Measurements from ENCODE around the gene LMAN1L. TPM values are rescaled to one million over a fixed set of nuclear protein-coding genes. Genes with fewer than 3 reads are reported as not detected.

The LMAN1L gene
- not detected for total RNA-seq
- polyA plus RNA-seq: not detected
- long read RNA-seq, donor 1: 0 reads
- long read RNA-seq, donor 2: 0 reads
- long read RNA-seq, donor 3: 0 reads

- 11 to 38% (median 31%) methylated on average over 12 of the region's 12 CpGs for WGBS, 3 donors
- intact Hi-C loops (cut with DNase I): loop anchor here in 1 of 4 donors (10.0 kb wide), 1 partner anchor 62 kb away; the partner anchor contains the start of gene SCAMP2
- Histone ChIP-seq H3K36me3 (no peaks in the 10 kb centered on the region), H3K4me1 (ENCODE audit: insufficient read depth) (no peaks in the 10 kb centered on the region), H3K27me3 (no peaks in the 10 kb centered on the region), H3K9me3 (no peaks in the 10 kb centered on the region), H3K4me3 (no peak within 1 kb of the TSS), H3K27ac (no peak within 1 kb of the TSS)
- peak in 1 of 5 donors; percentile 70 for DNase-seq
- TF ChIP-seq, protein P1, sequence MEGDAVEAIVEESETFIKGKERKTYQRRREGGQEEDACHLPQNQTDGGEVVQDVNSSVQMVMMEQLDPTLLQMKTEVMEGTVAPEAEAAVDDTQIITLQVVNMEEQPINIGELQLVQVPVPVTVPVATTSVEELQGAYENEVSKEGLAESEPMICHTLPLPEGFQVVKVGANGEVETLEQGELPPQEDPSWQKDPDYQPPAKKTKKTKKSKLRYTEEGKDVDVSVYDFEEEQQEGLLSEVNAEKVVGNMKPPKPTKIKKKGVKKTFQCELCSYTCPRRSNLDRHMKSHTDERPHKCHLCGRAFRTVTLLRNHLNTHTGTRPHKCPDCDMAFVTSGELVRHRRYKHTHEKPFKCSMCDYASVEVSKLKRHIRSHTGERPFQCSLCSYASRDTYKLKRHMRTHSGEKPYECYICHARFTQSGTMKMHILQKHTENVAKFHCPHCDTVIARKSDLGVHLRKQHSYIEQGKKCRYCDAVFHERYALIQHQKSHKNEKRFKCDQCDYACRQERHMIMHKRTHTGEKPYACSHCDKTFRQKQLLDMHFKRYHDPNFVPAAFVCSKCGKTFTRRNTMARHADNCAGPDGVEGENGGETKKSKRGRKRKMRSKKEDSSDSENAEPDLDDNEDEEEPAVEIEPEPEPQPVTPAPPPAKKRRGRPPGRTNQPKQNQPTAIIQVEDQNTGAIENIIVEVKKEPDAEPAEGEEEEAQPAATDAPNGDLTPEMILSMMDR (IDR thresholded peaks at IDR 0.05): no peak
- TF ChIP-seq POLR2A (IDR thresholded peaks at IDR 0.05) (no peak), EP300 (IDR thresholded peaks at IDR 0.05) (no peak)
Measured at GRCh38 chr15:74812533-74812932, at the start of gene LMAN1L. LMAN1L (plus strand) TSS chr15:74812835; CDS start chr15:74812855, 20 bp downstream.

- WGBS, 3 donors: 81 to 91% (median 83%) methylated on average over 15 of the region's 15 CpGs
- no peak overlapping the region for H3K27ac ChIP-seq
- TF ChIP-seq POLR2A (IDR thresholded peaks at IDR 0.05) (no peak), EP300 (IDR thresholded peaks at IDR 0.05) (no peak)
- TF ChIP-seq, protein P1 (IDR thresholded peaks at IDR 0.05): no peak
- H3K4me1 ChIP-seq (ENCODE audit: insufficient read depth): no peaks in the 10 kb centered on the region
- no peak overlapping the region for H3K4me3 ChIP-seq
- H3K36me3 ChIP-seq: no peaks in the 10 kb centered on the region
- no peaks in the 10 kb centered on the region for H3K27me3 ChIP-seq
- H3K9me3 ChIP-seq: no peaks in the 10 kb centered on the region
- intact Hi-C loops (cut with DNase I): loop anchor here in 3 of 4 donors (10.0 kb wide), 2 partner anchors 379 to 389 kb away; no protein-coding TSS in a partner anchor
- DNase-seq: no peak
Measured at GRCh38 chr15:74763416-74763815, 49.2 kb upstream of the LMAN1L start.

DNA sequence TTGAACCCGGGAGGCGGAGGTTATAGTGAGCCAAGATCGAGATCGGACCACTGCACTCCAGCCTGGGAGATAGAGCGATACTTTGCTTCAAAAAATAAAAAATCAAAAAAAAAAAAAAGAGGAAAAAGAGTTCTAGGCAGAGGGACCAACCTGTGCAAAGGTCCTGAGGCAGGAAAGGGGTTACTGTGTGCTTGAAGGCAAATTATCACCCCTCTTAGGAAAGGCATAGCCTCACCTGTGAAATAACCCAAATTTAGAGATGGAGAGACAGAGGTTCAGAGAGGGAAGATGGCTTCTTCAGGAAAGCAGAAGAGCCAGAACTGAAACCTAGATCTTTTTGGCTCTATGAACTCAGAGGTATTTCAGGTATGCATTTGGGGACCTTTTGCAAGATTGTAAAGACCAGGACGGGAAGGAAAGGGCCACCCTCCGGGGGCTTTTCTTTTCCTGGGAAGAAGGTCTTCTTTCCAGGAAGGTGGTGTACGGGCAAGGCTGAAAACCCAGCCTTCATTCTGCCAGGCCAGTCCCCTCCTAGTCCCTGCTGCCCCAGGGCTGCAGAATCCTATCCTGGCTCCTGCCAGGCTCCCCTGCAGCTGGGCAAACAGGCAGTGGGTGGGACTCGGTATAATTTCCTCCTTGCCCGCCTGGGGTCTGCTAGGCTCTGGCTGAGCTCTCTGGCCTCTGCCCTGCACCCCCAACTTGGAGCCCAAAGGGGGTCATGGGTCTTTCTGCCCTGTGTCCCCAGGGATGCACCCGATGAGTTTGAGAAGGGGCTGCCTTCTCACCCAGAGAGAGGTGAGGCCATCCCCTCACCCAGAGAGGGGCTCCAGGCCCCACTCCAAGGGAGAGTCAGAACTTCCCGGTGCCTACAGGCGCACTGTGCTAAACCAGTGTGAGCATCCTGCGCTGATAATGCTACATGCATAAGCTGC, 45.2 kb upstream of the LMAN1L start:
- Histone ChIP-seq H3K4me3 (no peak overlapping the region), H3K9me3 (no peaks in the 10 kb centered on the region), H3K36me3 (no peaks in the 10 kb centered on the region), H3K27ac (no peak overlapping the region), H3K4me1 (ENCODE audit: insufficient read depth) (no peaks in the 10 kb centered on the region), H3K27me3 (no peaks in the 10 kb centered on the region)
- no peak for TF ChIP-seq POLR2A (IDR thresholded peaks at IDR 0.05)
- TF ChIP-seq EP300 (IDR thresholded peaks at IDR 0.05): no peak
- TF ChIP-seq, protein P1 (IDR thresholded peaks at IDR 0.05): no peak
- DNase-seq: no peak
- intact Hi-C loops (cut with DNase I): loop anchor here (2.0 to 10.0 kb wide), 6 partner anchors 130 to 395 kb away; no protein-coding TSS in a partner anchor
- 78 to 79% (median 78%) methylated on average over 14 of the region's 14 CpGs for WGBS, 3 donors

DNA sequence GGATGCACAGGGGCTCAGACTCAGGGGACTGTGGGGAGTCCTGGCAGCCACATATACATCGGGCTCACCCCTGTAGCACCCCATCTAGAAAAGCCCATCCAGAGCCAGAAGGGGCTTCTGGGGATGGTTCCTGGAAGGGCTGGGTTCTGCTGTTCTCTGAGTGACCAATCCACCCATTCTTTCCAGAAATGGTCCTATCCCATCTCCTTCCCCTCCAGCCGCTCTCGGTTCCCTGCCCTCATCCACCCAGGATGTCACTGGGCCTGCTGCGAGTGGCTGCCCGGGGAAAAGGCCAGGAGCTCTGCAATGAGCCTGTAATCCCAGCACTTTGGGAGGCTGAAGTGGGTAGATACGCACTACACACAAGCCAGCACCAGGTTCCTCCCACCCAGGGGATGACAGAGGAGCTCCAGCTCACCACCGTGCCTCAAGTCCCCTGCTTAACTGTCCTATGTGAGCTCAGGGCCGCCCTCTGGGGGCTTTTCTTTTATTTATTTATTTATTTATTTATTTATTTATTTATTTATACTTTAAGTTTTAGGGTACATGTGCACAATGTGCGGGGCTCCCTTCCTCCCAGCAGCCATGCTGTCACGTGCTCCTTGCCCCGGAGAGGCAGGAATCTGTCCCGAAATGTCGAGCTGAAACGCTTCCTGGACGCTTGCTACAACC, 44.4 kb upstream of the LMAN1L start:
- no peaks in the 10 kb centered on the region for H3K9me3 ChIP-seq
- no peak overlapping the region for H3K27ac ChIP-seq
- DNase-seq: no peak
- no peaks in the 10 kb centered on the region for H3K27me3 ChIP-seq
- WGBS, 3 donors: 24 to 27% (median 27%) methylated on average over 15 of the region's 15 CpGs
- H3K36me3 ChIP-seq: no peaks in the 10 kb centered on the region
- TF ChIP-seq EP300 (IDR thresholded peaks at IDR 0.05) (no peak), POLR2A (IDR thresholded peaks at IDR 0.05) (no peak)
- TF ChIP-seq, protein P1 (IDR thresholded peaks at IDR 0.05): no peak
- no peaks in the 10 kb centered on the region for H3K4me1 ChIP-seq (ENCODE audit: insufficient read depth)
- intact Hi-C loops (cut with DNase I): loop anchor here (2.0 to 10.0 kb wide), 5 partner anchors 131 to 396 kb away; no protein-coding TSS in a partner anchor
- no peak overlapping the region for H3K4me3 ChIP-seq

Data from ovary (tissue), 10 donors.